B cell (primary cell): ENCODE measurements around the gene TP63.

ENCODE experiments used
- CTCF ChIP-seq: fragments of 200-600 bp; IDR thresholded peaks from one replicate; pipeline ENCODE4 v1.8.0; 2022; ENCODE audit warnings: antibody characterized with exemption, mild to moderate bottlenecking
- EZH2 ChIP-seq: IDR thresholded peaks from 2 replicates; pipeline ENCODE4 v1.6.1; 2012; ENCODE audit warnings: borderline replicate concordance, low read depth, mild to moderate bottlenecking, moderate library complexity, low read length; ENCODE audit not compliant: insufficient read depth, poor library complexity, severe bottlenecking

- TF ChIP-seq CTCF (no peak), EZH2 (no peak)
Measured at GRCh38 chr3:189805375-189806067, 174.3 kb downstream of the TP63 start.
